ENCODE measurements around the gene DCAF11.

Gene DCAF11

GRCh38 chr14:24079491-24080141 is 35.0 kb upstream of the DCAF11 start:
- DNase-seq (ENCODE audit: low read depth in 3 of 3) = no peak

GRCh38 chr14:24080142-24080530 is 34.4 kb upstream of the DCAF11 start:
- DNase-seq (ENCODE audit: low read depth in 3 of 3) = no peak

GRCh38 chr14:24080888-24081738 is 33.5 kb upstream of the DCAF11 start:
- peak; percentile 32 to 71 (median 39) for DNase-seq (ENCODE audit: low read depth in 3 of 3)

- DNase-seq (ENCODE audit: low read depth in 3 of 3) = no peak
Measured at GRCh38 chr14:24081739-24082211, 32.8 kb upstream of the DCAF11 start.

DNA sequence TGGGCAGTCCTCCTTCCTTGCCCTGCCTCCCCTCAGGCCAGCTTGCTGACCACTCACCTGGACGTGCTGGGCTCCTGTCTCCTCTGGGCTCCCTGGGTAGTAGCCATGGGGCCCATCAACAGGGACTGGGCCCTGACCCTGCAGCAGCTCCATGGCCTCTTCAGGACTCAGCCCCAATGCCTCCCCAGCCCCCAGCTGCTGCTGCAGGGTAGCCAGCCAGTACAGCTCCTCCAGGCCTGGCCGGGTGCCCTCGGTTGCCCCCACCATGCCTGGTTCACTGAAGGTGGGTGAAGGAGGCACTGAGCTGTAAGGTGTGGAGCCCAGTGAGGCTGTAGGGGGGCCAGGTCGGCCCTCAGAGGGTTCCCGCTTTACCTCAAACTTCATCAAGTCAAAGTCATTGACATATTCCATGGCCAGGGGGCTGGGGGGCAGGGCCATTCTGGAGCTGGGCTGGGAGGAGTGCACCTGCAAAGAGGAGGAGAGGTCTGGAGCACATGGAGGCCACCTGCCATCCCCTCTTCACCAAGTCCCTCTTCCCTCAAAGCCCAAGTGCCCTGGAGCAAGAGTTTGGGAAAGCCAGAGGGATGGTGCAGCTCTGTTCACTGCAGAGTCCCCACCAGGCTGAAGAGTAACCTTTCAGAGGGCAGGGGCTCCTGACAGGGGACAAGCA is 32.0 kb upstream of the DCAF11 start:
- no peak for DNase-seq (ENCODE audit: low read depth in 3 of 3)

GRCh38 chr14:24083462-24083861 is 31.1 kb upstream of the DCAF11 start:
- DNase-seq (ENCODE audit: low read depth in 3 of 3) = no peak

GRCh38 chr14:24084440-24084839 is 30.1 kb upstream of the DCAF11 start:
- no peak for DNase-seq (ENCODE audit: low read depth in 3 of 3)

DNA sequence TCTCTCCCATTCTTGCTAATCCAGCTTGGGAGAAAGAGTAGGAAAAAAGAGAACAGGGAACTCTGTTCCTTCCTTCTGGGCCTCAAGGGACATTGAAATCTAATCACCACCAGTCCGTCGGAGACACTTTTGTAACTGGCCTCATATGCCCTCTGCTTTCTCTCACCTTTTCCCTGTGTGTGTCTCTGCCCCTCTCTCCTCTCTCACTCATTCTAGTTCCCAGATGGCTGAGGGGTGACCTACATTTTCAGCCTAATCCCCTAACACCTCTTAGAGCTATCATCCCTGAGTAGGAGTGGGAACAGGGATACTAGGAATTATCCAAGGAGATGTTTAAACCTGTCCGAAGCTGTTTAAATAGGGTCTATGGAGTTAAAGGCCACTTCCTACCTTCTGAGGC is 29.4 kb upstream of the DCAF11 start:
- no peak for DNase-seq (ENCODE audit: low read depth in 3 of 3)

DNA sequence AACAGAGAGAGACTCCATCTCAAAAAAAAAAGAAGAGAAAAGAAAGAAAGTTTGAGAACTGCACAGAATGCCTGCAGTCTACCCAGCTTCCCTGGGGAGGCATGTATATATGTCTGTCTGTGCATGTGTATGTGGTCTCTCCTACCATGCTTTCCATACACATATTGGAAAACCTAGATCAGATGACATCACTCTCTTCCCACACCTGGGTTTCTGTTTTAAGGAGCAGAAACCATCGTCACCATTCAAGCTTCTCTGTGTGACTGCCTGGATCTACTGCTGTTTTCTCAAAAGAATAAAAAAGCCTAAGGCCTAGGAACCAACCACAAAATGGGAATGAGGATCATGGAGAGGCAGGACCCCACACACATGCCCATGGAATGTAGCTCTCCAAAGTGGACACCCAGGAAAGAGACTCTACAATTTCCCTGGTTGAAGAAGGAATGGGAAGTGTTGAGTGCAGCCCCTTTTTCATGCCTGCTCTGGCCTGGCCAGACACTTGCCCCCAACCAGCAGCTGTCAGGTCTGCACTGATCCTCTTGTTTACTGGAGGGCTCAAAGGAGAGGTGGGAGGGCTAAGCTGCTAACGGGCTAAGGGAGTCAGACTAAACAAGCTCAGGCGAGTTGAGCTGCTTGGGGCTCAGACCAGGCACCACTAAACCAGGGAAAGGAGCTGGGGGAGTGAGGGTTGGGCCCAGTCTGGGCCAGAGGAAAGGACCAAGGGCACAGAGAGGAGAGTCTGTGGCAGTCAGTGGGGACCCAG is 28.2 kb upstream of the DCAF11 start:
- DNase-seq (ENCODE audit: low read depth in 3 of 3) = no peak

DNA sequence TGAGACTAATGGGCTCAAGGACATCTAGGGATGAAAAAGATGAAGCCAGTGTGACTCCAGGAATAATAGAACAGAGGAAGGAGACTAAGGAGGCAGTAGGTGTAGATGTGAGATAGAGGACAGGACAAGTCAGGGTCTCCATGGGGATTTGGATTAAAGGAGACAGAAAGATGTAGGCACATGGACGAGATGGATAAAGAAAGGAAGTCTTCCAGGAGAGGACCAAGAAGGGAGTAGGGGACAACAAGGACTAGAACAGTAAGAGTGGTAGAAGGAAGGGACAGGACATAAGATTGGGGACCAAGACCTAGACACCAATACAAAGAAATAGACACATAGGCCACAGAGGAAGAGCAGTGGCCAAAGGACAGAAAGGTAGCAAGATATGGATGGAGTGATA is 27.6 kb upstream of the DCAF11 start:
- DNase-seq (ENCODE audit: low read depth in 3 of 3) = no peak

DNA sequence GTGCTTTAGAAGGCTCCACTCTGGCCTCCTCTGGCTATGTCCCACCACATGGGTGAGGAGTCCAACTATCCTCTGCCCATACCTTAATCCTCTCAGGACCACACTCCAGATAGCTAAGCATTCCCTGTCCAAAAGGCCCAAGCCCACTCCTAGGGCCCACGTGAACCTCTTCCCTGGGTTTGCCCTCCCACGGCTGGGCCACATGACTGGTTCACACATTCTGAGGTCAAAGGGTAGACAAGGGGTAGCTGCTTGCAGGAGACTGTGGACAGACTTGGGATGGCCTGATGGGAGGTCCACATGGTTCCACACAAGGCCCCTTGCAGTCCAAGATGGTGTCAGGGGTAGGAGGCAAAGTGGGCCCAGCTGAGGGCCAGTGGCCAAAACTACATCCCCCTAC is 26.5 kb upstream of the DCAF11 start:
- DNase-seq (ENCODE audit: low read depth in 3 of 3) = no peak

DNA sequence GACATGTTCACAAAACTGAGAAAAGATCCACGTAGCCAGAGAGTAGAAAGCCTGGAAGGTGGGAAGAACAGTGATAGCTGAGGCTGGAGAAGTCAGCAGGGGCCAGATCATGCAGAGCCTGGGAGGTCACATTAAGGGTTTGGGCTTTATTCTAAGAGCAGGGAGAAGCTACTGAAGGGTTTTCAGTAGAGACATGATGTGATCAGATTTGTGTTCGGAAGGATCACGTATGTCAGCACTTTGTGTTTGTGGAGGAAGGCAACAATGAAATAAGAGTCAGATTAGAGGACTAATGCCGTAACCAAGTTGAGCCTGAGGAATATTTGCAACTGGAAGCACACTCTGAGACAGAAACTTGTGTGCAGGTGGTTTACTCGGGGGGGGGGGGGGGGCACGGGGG is 24.7 kb upstream of the DCAF11 start:
- DNase-seq (ENCODE audit: low read depth in 3 of 3) = no peak

GRCh38 chr14:24092110-24092504 is 22.5 kb upstream of the DCAF11 start:
- DNase-seq (ENCODE audit: low read depth in 3 of 3) = no peak

- DNase-seq (ENCODE audit: low read depth in 3 of 3) = no peak
Measured at GRCh38 chr14:24092505-24093206, 21.9 kb upstream of the DCAF11 start.

DNA sequence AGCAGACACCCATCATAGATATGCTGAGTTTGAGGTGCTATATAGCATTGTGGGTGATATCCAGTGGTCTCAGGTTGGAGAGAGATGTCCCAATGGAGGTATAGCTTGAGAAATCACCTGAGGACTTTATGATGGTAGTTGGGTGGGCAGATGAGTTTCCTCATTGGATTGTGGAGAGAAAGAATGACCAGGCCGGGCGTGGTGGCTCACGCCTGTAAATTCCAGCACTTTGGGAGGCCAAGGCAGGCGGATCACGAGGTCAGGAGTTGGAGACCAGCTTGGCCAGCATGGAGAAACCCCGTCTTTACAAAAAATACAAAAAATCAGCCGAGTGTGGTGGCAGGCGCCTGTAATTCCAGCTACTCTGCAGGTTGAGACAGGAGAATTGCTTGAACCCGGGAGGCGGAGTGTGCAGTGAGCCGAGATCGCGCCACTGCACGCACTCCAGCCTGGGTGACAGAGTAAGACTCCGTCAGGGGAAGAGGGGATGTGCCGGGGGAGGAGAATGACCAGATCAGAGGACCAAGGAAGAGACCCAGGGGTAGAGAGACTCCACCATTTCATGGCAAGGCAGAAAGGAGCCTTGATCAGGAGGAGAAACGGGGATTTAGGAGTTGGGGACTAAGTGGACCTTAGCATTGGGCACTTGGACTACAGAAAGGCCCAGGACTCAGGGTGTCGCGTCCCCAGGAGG is 21.2 kb upstream of the DCAF11 start:
- DNase-seq (ENCODE audit: low read depth in 3 of 3) = no peak

DNA sequence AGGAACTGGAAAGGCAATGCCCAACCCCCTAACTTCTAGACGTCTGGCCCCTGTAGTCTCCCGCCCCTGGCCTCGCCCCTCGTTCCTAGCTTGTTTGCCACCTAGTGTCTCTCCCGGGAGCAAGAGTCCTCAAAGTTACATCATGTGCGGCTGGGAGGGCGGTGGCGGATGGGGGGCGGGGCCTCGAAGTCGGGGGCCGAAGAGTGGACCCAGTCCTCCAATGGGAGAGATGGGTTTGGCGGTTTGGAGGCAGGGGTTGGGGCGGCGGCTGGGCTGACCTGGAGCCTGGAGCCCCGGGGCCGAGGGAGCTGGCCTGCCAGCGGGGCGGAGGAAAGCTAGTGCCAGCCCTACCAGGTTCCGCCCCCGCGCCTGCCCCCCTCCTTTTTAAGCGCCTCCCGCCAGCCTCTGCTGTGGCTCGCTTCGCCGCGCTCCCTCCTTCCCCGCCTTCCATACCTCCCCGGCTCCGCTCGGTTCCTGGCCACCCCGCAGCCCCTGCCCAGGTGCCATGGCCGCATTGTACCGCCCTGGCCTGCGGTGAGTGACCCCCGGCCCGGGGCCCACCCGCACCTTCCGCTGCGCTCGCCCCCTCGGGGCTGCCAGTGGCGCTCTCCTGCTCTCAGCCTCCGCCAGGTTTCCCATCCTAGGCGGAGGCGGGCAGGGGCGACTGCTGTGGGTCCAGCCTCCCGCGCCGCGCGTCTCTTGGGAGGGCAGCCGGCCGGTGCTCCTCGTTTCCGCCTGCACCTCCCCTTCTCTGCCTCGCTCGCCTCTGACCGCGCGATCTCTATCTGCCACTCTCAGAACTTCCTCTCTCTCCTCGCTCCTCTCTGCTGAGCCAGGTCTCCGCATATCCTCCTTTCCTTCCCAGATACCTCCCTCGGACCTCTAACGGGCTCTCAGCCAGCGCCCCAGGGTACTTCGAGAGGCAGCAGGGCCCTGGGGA is 20.4 kb upstream of the DCAF11 start, which contains the start of gene PCK2:
TSS of gene PCK2 (plus strand) at position 411 of the 940 bp plus-strand sequence. CDS start at position 506, 95 bp downstream.
- DNase-seq (ENCODE audit: low read depth in 3 of 3) = peak; percentile 74 to 91 (median 85)

DNA sequence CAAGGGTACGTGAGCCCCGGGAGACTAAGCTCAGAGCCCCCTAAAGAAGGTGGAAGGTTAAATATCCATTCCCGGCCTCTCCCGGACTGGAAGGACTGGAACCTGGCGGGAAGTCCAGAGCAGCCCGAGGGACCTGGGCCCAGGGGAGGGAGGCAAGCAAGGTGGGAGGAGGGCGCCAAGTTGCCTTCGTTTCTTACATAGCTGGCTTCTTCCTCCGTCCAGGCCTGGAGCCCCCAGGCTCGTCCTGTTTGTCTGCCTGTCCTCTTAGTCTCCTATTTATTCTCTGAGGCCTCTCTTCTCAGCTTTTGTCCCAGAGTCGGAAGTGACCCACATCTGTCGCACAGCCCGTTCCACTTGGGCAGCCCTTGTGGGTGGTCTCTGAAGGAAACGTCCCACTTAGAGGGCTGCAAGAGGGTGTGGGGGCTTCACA is 19.7 kb upstream of the DCAF11 start:
- no peak for DNase-seq (ENCODE audit: low read depth in 3 of 3)

DNA sequence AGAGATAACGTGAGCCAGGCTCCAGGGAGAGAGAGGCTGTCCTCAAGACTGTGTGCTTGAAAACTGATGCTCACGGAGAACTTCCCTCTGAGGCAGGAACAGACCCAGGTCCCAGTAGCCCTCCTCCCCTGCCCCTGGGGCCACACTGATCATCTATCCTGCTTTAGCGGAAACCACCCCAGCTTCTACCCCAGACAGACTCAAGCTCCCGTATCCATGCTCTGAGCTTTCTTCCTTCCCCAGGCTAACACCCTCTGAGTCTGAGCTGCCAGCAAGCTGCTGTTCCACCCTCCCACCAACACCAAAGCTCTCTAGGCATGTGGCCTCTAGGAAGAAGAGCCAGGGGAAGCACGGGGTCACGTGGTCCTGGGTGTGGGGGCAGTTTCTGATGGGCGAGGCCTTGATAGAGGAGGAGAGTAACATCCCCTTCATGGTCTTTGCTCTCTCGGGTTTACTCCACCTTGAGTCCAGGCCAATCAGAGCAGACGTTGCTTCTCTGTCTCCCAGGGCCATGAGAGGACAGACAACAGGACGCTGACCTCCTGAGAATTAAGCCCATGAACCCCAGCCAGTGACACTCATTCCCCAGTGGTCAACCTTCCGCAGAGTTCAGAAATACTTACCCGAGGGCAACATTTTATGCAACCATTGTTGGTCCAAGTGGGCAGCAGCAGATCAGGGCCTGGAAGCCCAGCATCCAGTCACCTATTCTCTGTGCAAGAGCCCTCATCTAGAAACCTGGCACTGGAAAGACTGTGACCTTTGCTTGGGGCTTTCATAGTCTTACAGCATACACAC is 19.1 kb upstream of the DCAF11 start:
- peak; percentile 52 to 64 (median 59) for DNase-seq (ENCODE audit: low read depth in 3 of 3)
